ENCODE results near the gene UBXN6.

The UBXN6 gene

DNA sequence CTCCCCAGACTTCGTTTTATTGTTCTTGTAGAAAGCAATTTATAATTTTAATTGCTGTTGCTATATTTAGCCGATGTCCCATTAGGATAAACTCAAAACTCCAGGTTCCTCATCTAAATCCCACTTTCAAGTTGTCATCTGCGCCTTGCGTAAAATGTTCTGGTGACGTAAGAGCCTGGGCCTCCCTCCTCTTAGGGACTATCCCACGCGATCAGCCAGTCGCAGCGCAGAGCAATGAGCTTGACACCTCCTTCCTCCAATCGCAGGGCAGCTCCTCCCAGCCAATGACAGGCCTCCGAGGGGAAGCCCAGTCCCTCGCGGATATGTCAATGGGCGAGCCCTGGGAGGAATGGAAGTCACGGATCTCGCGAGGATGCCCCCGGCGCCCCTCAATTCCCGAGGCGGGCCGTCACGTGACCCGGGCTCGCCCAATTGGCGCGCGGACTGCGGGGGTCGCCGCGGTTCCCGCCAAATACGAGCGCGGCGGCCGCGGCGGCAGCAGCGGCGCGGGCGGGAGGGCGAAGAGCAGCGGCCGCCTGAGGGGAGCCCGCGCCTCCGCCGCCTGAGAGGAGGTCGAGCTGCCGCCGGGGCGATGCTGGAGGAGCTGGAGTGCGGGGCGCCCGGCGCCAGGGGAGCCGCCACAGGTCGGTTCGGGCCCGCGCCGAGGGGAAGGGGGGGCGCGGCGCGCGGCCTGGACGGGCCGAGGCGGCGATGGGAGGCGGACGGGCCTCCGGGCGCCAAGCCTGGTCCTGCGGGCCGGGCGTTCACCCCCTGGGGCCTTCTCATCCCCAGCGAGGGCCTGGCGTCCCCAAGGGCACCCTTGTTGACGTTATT is 55.2 kb downstream of the UBXN6 start, which contains the start of gene CHAF1A:
Gene CHAF1A (plus strand): TSS at position 470 of the 834 bp plus-strand sequence. CDS start 123 bp downstream, at position 593.
- DNase-seq, result peak; percentile 100

DNA sequence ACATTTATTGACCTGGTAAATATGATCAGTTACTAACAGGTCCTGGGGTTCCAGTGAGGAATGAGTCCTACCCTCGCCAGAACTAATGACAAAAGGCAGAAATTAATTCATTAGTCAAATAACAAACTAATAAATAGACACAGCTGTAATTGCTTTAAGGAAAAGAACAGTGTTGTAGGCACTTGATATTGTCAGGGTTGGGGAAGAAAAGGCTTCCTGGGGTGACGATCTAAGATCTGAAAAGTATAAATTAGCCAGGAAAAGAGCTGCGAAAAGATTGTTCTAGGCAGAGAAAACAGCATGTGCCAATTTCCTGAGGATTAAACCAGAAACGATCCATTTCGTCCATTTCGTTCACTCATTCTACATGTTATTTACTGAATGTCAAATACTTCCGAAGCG is 55.8 kb downstream of the UBXN6 start:
- no peak for DNase-seq

DNA sequence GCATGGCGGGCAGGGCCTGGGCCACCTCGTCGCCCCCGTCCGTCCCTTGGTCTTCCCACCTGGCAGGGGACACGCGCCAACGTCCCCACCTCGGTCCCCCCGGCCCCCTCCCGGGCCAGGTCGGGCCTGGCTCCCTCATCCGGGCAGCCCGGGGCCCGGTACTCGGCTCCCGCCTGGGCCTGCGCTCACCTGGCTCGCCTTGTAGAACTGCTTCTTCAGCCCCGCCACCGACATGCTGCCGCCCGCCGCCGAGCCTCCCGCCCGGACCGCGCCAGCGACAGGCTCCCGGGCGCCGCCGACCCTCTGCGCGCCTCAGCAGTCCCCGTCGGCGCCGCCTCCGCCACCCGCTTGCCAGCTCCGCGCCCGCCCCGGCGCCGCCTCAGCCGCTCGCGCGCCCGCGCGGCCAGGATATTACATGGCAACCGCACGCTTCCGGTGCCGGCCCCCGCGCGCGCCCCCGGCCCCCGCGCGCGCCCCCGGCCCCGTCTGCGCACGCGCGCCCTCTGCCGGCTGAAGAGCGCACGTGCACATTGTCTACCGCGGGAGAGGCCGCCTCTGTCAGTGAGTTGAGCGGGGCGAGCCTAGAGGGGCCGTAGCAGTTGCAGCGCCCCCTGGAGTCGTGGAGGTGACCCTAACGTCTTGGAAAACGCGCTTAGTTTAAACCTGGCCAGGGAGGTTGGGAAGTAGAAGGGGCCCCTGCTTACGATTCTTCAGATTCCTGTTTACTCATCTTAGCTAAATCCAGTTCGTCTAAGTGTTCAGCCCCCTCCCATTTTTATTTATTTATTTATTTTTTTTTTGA is 57.3 kb downstream of the UBXN6 start, which contains the start of gene SH3GL1:
Gene SH3GL1 (minus strand): TSS at position 413 of the 802 bp plus-strand sequence. CDS start 179 bp downstream, at position 234.
- DNase-seq, result peak; percentile 94 to 95

DNA sequence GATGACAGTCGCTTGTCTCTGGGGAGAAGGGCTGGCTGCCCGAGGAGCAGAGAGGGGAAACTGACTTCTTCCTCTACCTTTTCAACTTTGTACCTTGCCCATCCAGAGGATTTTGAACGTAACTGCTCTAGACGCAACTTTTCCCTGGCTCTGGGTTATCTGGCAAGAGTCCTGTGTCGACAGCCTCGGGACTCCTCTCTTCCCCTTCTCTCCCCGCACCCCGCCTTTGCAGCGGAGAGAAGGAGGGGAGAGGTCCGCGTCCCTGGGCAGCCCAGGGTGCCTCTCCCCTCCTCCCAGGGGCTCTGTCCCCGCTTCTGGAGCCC is 57.8 kb downstream of the UBXN6 start:
- DNase-seq, result peak; percentile 47 to 53

DNA sequence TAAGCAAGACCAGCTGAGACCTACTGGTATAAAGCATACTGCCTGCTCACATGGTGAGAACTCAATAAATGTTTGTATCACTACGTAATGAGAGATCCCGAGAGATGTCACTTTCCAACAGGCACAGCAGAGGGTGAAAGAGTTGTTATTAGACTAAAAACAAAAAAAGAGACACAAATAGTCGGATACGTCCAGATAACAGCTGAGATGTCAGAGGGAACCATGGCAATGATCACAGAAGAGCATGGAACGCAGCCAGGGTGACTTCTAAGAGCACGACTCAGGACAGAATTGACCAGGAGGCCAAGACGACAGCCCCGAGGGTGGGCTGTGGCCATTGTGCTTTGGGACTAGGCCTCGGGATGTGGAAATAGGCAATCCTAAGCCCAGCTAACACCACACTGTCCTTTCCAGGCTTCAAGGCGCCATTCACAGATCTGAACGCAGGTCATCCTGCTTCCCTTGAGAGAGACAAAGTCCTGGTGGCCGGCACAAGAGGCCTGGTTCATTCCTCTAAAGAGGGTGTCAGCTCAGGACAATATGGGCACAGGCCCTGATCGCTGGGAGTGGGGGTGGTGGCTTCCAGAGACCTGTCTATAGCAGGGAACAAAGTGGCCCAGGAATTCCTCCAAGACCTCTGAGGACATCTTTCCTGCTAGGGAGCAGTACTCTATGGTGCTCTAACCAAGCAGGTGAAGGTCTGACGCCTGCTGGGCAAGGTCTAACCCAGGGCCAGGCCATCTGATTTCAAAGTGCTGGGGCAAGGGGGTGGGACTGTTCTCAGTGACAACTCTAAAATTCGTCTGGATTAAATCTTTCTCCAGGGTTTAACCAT is 60.4 kb downstream of the UBXN6 start:
- DNase-seq, result no peak

Data from inflammatory macrophage (primary cell).